C4-2B (cell line): ENCODE results near the gene FOXF2.

ENCODE experiments used
- H3K27ac ChIP-seq: fragments of 450-650 bp; 2 replicates; pipeline ENCODE4 v1.5.1; 2017
- ZFX ChIP-seq: fragments of 450-650 bp; IDR thresholded peaks from 2 replicates; pipeline ENCODE4 v1.6.1; 2017
- TF ChIP-seq, protein P1 (sequence below): fragments of 450-650 bp; conservative IDR thresholded peaks from 2 replicates; pipeline ENCODE4 v1.5.1; 2017; ENCODE audit warnings: mild to moderate bottlenecking

The FOXF2 gene

DNA sequence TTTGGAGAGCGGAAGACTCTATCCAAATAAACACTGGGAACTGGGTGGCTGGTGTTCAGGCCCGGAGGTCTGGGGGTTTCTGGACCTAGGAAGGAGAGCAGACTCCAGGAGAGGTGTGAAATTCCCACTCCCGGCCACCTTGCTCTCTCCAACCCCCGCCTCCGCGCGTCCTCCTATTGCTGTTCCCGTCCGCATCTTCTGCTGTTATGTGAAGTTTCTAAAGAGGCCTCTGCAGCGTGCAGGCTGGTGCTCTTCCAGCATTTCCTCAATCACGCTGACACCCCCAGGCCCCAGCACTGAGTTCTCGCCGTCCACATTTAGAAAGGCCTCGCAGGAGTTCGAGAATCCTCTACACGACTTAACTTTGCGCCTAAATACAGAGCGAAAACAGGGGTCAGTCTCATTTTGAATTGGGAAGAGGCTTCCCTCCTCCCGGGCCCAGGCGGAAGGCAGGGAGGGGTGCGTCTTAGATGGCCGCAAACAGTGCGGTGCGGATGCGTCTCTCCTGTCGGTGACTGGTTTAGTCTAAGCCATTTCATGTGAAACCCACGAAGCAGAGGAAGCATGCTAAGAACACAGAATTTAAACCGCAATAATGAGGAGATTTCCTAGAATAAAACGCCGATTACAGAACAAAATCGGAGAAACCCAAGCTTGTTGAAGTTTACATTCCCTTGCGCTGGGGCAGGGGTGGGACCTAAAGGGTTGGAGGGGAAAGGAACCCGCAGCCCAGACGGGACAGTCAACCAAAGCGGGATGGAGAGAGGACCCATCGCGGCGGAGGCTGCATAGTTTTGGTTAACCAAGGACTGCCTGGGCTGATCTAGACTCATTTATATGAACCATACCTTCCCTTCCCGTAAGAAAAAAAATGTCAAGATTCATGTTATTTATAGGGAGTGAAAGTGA lies 4.0 kb upstream of the FOXF2 start:
- no peak overlapping the region for H3K27ac ChIP-seq
- no peak for TF ChIP-seq ZFX

DNA sequence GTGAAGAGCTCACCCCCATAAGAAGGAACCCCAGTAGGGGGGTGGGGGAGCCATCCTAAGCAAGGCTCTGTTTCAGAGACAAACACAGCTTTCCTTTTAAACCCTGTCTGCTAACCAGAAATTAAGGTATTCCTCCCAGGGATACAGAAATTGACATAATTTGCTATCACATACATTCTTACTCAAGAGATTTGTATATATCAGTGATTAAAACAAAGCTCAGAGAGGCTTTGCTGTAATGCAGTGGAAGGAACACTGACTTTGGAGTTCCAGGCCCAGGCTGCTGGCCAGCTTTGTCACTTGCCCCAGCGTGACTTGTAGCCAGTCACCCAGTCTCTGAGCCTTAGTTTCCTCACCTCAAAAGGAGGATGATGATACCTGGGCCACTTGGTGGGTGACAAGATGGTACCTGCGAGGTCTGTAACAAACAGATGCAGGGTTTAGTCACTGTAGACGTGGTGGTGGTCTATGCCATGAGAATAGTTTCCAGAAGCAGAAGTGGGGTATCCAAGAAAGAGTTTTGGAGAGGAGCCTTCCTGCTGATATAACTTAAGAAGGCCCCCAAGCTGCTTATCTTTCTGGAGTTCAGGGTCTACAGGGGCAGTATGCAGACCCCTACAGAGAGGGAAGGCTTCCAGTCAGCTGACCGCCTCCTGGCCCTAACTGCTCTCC lies 3.2 kb upstream of the FOXF2 start:
- H3K27ac ChIP-seq, result no peak overlapping the region
- TF ChIP-seq, protein P1, sequence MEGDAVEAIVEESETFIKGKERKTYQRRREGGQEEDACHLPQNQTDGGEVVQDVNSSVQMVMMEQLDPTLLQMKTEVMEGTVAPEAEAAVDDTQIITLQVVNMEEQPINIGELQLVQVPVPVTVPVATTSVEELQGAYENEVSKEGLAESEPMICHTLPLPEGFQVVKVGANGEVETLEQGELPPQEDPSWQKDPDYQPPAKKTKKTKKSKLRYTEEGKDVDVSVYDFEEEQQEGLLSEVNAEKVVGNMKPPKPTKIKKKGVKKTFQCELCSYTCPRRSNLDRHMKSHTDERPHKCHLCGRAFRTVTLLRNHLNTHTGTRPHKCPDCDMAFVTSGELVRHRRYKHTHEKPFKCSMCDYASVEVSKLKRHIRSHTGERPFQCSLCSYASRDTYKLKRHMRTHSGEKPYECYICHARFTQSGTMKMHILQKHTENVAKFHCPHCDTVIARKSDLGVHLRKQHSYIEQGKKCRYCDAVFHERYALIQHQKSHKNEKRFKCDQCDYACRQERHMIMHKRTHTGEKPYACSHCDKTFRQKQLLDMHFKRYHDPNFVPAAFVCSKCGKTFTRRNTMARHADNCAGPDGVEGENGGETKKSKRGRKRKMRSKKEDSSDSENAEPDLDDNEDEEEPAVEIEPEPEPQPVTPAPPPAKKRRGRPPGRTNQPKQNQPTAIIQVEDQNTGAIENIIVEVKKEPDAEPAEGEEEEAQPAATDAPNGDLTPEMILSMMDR, result no peak
- TF ChIP-seq ZFX, result no peak

DNA sequence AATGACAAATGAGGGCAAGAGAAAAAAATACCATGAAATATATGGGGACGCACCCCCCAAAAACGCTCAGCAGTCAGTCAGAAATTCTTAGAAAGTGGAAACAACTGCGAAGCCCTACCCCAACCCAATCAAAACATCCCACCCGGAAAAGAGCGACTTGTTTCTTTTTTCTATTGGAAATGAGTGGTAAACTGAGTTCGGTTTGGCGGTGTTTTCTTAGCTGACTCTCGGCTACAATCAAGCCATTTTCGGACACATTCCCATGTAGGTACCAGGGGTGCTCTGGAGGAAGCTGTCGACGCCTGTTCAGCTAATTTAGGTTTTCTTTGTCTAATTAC lies 1.9 kb upstream of the FOXF2 start:
- TF ChIP-seq, protein P1, result no peak
- no peak for TF ChIP-seq ZFX

GRCh38 chr6:1387876-1388629 lies 1.3 kb upstream of the FOXF2 start:
- H3K27ac ChIP-seq, result no peak overlapping the region
- TF ChIP-seq ZFX, result no peak
- TF ChIP-seq, protein P1, result no peak

More for the DNA sequence above, 1.9 kb upstream of the FOXF2 start:
- H3K27ac ChIP-seq, result no peak overlapping the region

- TF ChIP-seq, protein P1, result no peak
- no peak for TF ChIP-seq ZFX
- no peak overlapping the region for H3K27ac ChIP-seq
These were observed 577 bp upstream of the FOXF2 start for GRCh38 chr6:1388630-1389368.

- TF ChIP-seq, protein P1, result no peak
- TF ChIP-seq ZFX, result no peak
- H3K27ac ChIP-seq, result no peak overlapping the region
These were observed 963 bp downstream of the FOXF2 start for GRCh38 chr6:1390133-1390945.
